Measurements from ENCODE around the gene FBXL19.

The FBXL19 gene

GRCh38 chr16:30992931-30993816 lies 69.8 kb downstream of the FBXL19 start:
- no peak overlapping the region for H2AFZ ChIP-seq
- H3K36me3 ChIP-seq (ENCODE audit: control insufficient read depth, insufficient read depth, low read length): no peaks in the 10 kb centered on the region
- no peaks in the 10 kb centered on the region for H3K27me3 ChIP-seq (ENCODE audit: control insufficient read depth, insufficient read depth, low read length)
- peaks cover 3% of the 10 kb centered on the region for H3K4me1 ChIP-seq
- H3K79me2 ChIP-seq: no peaks in the 10 kb centered on the region
- H3K9ac ChIP-seq: no peak overlapping the region
- no peaks in the 10 kb centered on the region for H3K9me3 ChIP-seq (ENCODE audit: control insufficient read depth, low read length)
- no peak overlapping the region for H3K4me3 ChIP-seq (ENCODE audit: low read depth, low read length)
- H3K27ac ChIP-seq: no peak overlapping the region
- no peak overlapping the region for H3K4me2 ChIP-seq (ENCODE audit: low read length)
- no peak for TF ChIP-seq CTCF (IDR thresholded peaks at IDR 0.05)

- H3K36me3 ChIP-seq (ENCODE audit: control insufficient read depth, insufficient read depth, low read length): no peaks in the 10 kb centered on the region
- no peaks in the 10 kb centered on the region for H3K9me3 ChIP-seq (ENCODE audit: control insufficient read depth, low read length)
- no peak for TF ChIP-seq CTCF (IDR thresholded peaks at IDR 0.05)
- H3K4me1 ChIP-seq: peaks cover 3% of the 10 kb centered on the region
- no peak overlapping the region for H3K4me2 ChIP-seq (ENCODE audit: low read length)
- H3K27ac ChIP-seq: no peak overlapping the region
- H3K27me3 ChIP-seq (ENCODE audit: control insufficient read depth, insufficient read depth, low read length): no peaks in the 10 kb centered on the region
- no peak overlapping the region for H3K9ac ChIP-seq
- H3K79me2 ChIP-seq: no peaks in the 10 kb centered on the region
- no peak overlapping the region for H2AFZ ChIP-seq
- no peak overlapping the region for H3K4me3 ChIP-seq (ENCODE audit: low read depth, low read length)
These were observed 72.6 kb downstream of the FBXL19 start for GRCh38 chr16:30995927-30996323.

GRCh38 chr16:30996324-30996984 lies 73.1 kb downstream of the FBXL19 start:
- Histone ChIP-seq H3K27me3 (ENCODE audit: control insufficient read depth, insufficient read depth, low read length) (no peaks in the 10 kb centered on the region), H3K36me3 (ENCODE audit: control insufficient read depth, insufficient read depth, low read length) (no peaks in the 10 kb centered on the region), H3K4me1 (peaks cover 3% of the 10 kb centered on the region), H2AFZ (peak overlapping the region; percentile 87), H3K9me3 (ENCODE audit: control insufficient read depth, low read length) (no peaks in the 10 kb centered on the region), H3K79me2 (no peaks in the 10 kb centered on the region), H3K4me2 (ENCODE audit: low read length) (peak overlapping the region; percentile 73), H3K4me3 (ENCODE audit: low read depth, low read length) (peak overlapping the region; percentile 60), H3K27ac (no peak overlapping the region), H3K9ac (no peak overlapping the region)
- TF ChIP-seq CTCF (IDR thresholded peaks at IDR 0.05): no peak

- Histone ChIP-seq H3K4me1 (peaks cover 9% of the 10 kb centered on the region), H3K27ac (no peak overlapping the region), H3K27me3 (ENCODE audit: control insufficient read depth, insufficient read depth, low read length) (no peaks in the 10 kb centered on the region), H3K9me3 (ENCODE audit: control insufficient read depth, low read length) (no peaks in the 10 kb centered on the region), H3K79me2 (no peaks in the 10 kb centered on the region), H3K36me3 (ENCODE audit: control insufficient read depth, insufficient read depth, low read length) (no peaks in the 10 kb centered on the region), H2AFZ (peak overlapping the region; percentile 87), H3K9ac (no peak overlapping the region), H3K4me3 (ENCODE audit: low read depth, low read length) (peak overlapping the region; percentile 60), H3K4me2 (ENCODE audit: low read length) (peak overlapping the region; percentile 73)
- TF ChIP-seq CTCF (IDR thresholded peaks at IDR 0.05): no peak
These were observed 73.8 kb downstream of the FBXL19 start for GRCh38 chr16:30996985-30997724.
